Measurements from ENCODE around the gene CNNM2.

CNNM2 gene

DNA sequence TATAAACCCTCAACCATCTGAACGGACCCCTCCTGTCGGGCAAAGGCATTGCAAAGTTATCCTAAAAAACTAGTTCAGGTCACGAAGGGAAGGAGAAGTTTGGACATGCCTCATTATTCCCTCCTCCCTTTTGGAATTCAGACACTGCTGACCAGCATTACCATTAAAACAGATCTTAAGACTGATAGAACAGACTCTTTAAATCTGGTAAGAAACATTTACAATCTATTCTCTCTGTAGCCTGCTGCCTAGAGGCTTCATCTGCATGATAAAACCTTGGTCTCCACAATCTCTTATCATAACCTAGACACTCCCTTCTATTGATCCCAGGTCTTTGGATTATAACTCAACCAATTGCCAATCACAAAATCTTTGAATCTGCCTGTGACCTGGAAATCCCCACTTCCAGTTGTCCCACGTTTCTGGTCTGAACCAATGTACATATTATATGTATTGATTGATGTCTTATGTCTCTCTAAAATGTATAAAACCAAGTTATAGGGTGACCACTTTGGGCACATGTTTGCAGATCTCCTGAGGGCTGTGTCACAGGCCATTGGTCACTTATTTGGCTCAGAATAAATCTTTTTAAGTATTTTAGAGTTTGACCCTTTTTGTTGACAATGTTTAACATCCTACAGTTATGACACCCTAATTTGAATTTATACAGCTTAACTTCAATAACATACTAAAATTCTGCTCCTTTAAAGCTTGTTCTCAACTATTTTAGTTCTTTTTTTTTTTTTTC lies 23.5 kb upstream of the CNNM2 start:
- Histone ChIP-seq H4K20me1 (ENCODE audit: insufficient read depth, low read length, poor library complexity, severe bottlenecking) (no peaks in the 10 kb centered on the region), H3F3A (ENCODE audit: low read depth) (no peaks in the 10 kb centered on the region), H3K9me2 (replicated peaks; ENCODE audit: low read depth, low read length) (no peaks in the 10 kb centered on the region), H3K36me3 (ENCODE audit: insufficient read depth, low read length) (no peaks in the 10 kb centered on the region), H3K27me3 (ENCODE audit: insufficient read depth, low read length, poor library complexity, severe bottlenecking) (no peaks in the 10 kb centered on the region), H3K4me3 (ENCODE audit: low read length, poor library complexity, severe bottlenecking) (no peak overlapping the region), H3K9ac (ENCODE audit: low read depth, low read length, poor library complexity, severe bottlenecking) (no peak overlapping the region), H3K4me1 (ENCODE audit: insufficient read depth, low read length, poor library complexity, severe bottlenecking) (no peaks in the 10 kb centered on the region), H3K4me2 (ENCODE audit: low read depth, low read length, poor library complexity, severe bottlenecking) (no peak overlapping the region), H2AFZ (ENCODE audit: low read length) (no peak overlapping the region), H3K79me2 (ENCODE audit: insufficient read depth, low read length) (no peaks in the 10 kb centered on the region), H3K9me3 (ENCODE audit: insufficient read depth, low read depth, low read length) (no peaks in the 10 kb centered on the region)
- TF ChIP-seq, protein P1, sequence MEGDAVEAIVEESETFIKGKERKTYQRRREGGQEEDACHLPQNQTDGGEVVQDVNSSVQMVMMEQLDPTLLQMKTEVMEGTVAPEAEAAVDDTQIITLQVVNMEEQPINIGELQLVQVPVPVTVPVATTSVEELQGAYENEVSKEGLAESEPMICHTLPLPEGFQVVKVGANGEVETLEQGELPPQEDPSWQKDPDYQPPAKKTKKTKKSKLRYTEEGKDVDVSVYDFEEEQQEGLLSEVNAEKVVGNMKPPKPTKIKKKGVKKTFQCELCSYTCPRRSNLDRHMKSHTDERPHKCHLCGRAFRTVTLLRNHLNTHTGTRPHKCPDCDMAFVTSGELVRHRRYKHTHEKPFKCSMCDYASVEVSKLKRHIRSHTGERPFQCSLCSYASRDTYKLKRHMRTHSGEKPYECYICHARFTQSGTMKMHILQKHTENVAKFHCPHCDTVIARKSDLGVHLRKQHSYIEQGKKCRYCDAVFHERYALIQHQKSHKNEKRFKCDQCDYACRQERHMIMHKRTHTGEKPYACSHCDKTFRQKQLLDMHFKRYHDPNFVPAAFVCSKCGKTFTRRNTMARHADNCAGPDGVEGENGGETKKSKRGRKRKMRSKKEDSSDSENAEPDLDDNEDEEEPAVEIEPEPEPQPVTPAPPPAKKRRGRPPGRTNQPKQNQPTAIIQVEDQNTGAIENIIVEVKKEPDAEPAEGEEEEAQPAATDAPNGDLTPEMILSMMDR (conservative IDR thresholded peaks at IDR 0.05; ENCODE audit: low read length): no peak
- TF ChIP-seq EZH2phosphoT487 (IDR thresholded peaks at IDR 0.05; ENCODE audit: borderline replicate concordance): no peak

DNA sequence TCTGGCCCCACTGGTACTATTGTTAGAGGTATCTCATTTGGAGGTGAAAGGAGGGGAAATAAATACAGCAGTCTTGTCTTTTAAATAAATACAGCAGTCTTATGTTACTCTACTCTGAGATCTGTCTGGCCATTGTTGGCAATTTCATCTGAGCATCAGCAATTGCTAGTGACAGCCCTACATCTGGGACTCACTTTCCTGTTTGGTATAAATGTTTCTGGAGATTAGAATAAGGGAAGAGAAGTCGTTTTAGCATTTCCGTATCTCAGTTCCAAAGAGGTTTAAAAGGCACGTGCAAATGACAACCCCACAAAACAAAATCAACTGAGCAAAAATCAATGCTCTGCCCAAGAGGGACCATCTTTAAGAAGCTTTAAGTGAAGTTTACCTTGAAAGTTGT lies 18.1 kb upstream of the CNNM2 start:
- H3K9me3 ChIP-seq (ENCODE audit: insufficient read depth, low read depth, low read length): no peaks in the 10 kb centered on the region
- no peaks in the 10 kb centered on the region for H4K20me1 ChIP-seq (ENCODE audit: insufficient read depth, low read length, poor library complexity, severe bottlenecking)
- no peaks in the 10 kb centered on the region for H3F3A ChIP-seq (ENCODE audit: low read depth)
- H3K36me3 ChIP-seq (ENCODE audit: insufficient read depth, low read length): no peaks in the 10 kb centered on the region
- H3K79me2 ChIP-seq (ENCODE audit: insufficient read depth, low read length): no peaks in the 10 kb centered on the region
- no peak overlapping the region for H3K9ac ChIP-seq (ENCODE audit: low read depth, low read length, poor library complexity, severe bottlenecking)
- H3K4me2 ChIP-seq (ENCODE audit: low read depth, low read length, poor library complexity, severe bottlenecking): no peak overlapping the region
- no peak for TF ChIP-seq EZH2phosphoT487 (IDR thresholded peaks at IDR 0.05; ENCODE audit: borderline replicate concordance)
- TF ChIP-seq, protein P1 (conservative IDR thresholded peaks at IDR 0.05; ENCODE audit: low read length): no peak
- no peaks in the 10 kb centered on the region for H3K9me2 ChIP-seq (replicated peaks; ENCODE audit: low read depth, low read length)
- H3K27me3 ChIP-seq (ENCODE audit: insufficient read depth, low read length, poor library complexity, severe bottlenecking): no peaks in the 10 kb centered on the region
- no peak overlapping the region for H3K4me3 ChIP-seq (ENCODE audit: low read length, poor library complexity, severe bottlenecking)
- no peaks in the 10 kb centered on the region for H3K4me1 ChIP-seq (ENCODE audit: insufficient read depth, low read length, poor library complexity, severe bottlenecking)
- no peak overlapping the region for H2AFZ ChIP-seq (ENCODE audit: low read length)

DNA sequence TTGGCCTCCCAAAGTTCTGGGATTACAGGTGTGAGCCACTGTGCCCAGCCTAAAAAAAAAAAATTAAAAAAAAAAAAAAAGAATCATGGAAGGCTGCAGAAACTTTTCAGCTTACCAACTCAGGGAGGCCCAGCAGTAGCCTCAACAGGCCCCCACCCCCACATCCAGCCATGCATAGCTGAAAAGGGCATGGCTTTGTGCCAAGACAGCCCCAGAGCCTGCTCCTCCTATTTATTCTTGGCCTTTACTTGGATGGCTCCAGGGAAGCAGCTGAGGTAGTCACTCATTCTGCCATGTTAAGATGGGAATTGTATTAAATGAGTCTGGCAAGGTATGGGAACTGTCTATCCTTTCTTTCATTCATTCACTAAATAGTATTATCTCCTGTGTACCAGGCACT lies 13.7 kb upstream of the CNNM2 start:
- Histone ChIP-seq H3K36me3 (ENCODE audit: insufficient read depth, low read length) (no peaks in the 10 kb centered on the region), H3K79me2 (ENCODE audit: insufficient read depth, low read length) (no peaks in the 10 kb centered on the region), H3F3A (ENCODE audit: low read depth) (no peaks in the 10 kb centered on the region), H3K4me3 (ENCODE audit: low read length, poor library complexity, severe bottlenecking) (no peak overlapping the region), H3K9me2 (replicated peaks; ENCODE audit: low read depth, low read length) (no peaks in the 10 kb centered on the region), H4K20me1 (ENCODE audit: insufficient read depth, low read length, poor library complexity, severe bottlenecking) (no peaks in the 10 kb centered on the region), H3K27me3 (ENCODE audit: insufficient read depth, low read length, poor library complexity, severe bottlenecking) (no peaks in the 10 kb centered on the region), H3K4me2 (ENCODE audit: low read depth, low read length, poor library complexity, severe bottlenecking) (no peak overlapping the region), H3K9me3 (ENCODE audit: insufficient read depth, low read depth, low read length) (no peaks in the 10 kb centered on the region), H3K9ac (ENCODE audit: low read depth, low read length, poor library complexity, severe bottlenecking) (no peak overlapping the region), H3K4me1 (ENCODE audit: insufficient read depth, low read length, poor library complexity, severe bottlenecking) (no peaks in the 10 kb centered on the region), H2AFZ (ENCODE audit: low read length) (no peak overlapping the region)
- TF ChIP-seq, protein P1 (conservative IDR thresholded peaks at IDR 0.05; ENCODE audit: low read length): no peak
- TF ChIP-seq EZH2phosphoT487 (IDR thresholded peaks at IDR 0.05; ENCODE audit: borderline replicate concordance): no peak
